ENCODE measurements around the gene SPTBN1. TPM values are rescaled to one million over a fixed set of nuclear protein-coding genes. Genes with fewer than 3 reads are reported as not detected.

The SPTBN1 gene
- total and polyA plus RNA-seq, 2 of the 13 experiments (the other 11 are each of a cell fraction or from before 2014, with no cell fraction given) = 123 to 299 TPM

GRCh38 chr2:54531558-54531957 is 75.4 kb downstream of the SPTBN1 start:
- Histone ChIP-seq H4K20me1 (ENCODE audit: insufficient read depth, low read length) (no peaks in the 10 kb centered on the region), H3K4me1 (ENCODE audit: insufficient read depth, low read length) (peaks cover 60% of the 10 kb centered on the region), H3K36me3 (replicated peaks in 1 of 2; ENCODE audit: control insufficient read depth in 1 of 2, insufficient read depth in 2 of 2, low read length in 2 of 2) (peaks cover 16 to 56% of the 10 kb centered on the region in 2 experiments), H3K4me2 (ENCODE audit: low read depth, low read length) (no peak overlapping the region), H3K9ac (ENCODE audit: insufficient read depth, low read depth, low read length) (no peak overlapping the region), H3K27me3 (ENCODE audit: control insufficient read depth in 1 of 2, insufficient read depth in 2 of 2, low read length in 2 of 2) (no peaks in the 10 kb centered on the region), H2AFZ (ENCODE audit: low read length) (no peak overlapping the region), H3K4me3 (replicated peaks in 1 of 3; ENCODE audit: insufficient read depth in 1 of 3, low read depth in 2 of 3, low read length in 3 of 3) (no peak overlapping the region), H3K79me2 (ENCODE audit: insufficient read depth, low read length) (peaks cover 32% of the 10 kb centered on the region), H3K27ac (ENCODE audit: extremely low read length, insufficient read depth, low read length) (peak overlapping the region; percentile 39), H3K9me3 (ENCODE audit: low read length) (no peaks in the 10 kb centered on the region)
- no peak for DNase-seq (ENCODE audit: low spot score)
- 92% methylated on average over 5 of the region's 5 CpGs for WGBS (ENCODE audit: low lambda C conversion rate)
- intact Hi-C loops (cut with micrococcal nuclease; ENCODE audit: unreplicated experiment) (loop anchor here (5.0 kb wide), 1 partner anchor 46 kb away; no protein-coding TSS in a partner anchor), in situ Hi-C loops (cut with HindIII; ENCODE audit: extremely low pct_ligation_motif_present, low pct_unique_long_range_greater_than_20kb) (no loop called here)
- ChIA-PET POLR2A (interaction anchor here (1.0 to 2.5 kb wide), 6 partner anchors 9 to 135 kb away, joined by 3 to 49 read pairs (median 7); no protein-coding TSS in a partner anchor), CTCF (ENCODE audit: low intra/inter-chr PET ratio, low total read pairs) (no interaction called here)
- no peak for TF ChIP-seq GTF2F1 (IDR thresholded peaks at IDR 0.05; ENCODE audit: low read length)
- no peak for TF ChIP-seq NR2F1 (CRISPR knock-in tag; IDR thresholded peaks at IDR 0.05)
- no peak for TF ChIP-seq SNRNP70 (IDR thresholded peaks at IDR 0.05; ENCODE audit: low read depth, low read length)
- TF ChIP-seq NKX3-1 (CRISPR knock-in tag; IDR thresholded peaks at IDR 0.05) = no peak
- TF ChIP-seq REPIN1 (CRISPR knock-in tag; IDR thresholded peaks at IDR 0.05; ENCODE audit: borderline replicate concordance, low read depth) = no peak
- TF ChIP-seq KDM2A (CRISPR knock-in tag; IDR thresholded peaks at IDR 0.05; ENCODE audit: borderline replicate concordance, low read depth) = no peak
- TF ChIP-seq HNF4A (CRISPR knock-in tag; IDR thresholded peaks at IDR 0.05) = no peak
- TF ChIP-seq ZNF337 (CRISPR knock-in tag; IDR thresholded peaks at IDR 0.05; ENCODE audit: borderline replicate concordance, low read depth) = no peak
- no peak; the same call in 1 of the 2 replicates for TF ChIP-seq ZNF574 (CRISPR knock-in tag; IDR thresholded peaks at IDR 0.05)
- TF ChIP-seq ZBTB40 (IDR thresholded peaks at IDR 0.05) = no peak
- TF ChIP-seq ZBTB40 (CRISPR knock-in tag; IDR thresholded peaks at IDR 0.05) = no peak
- no peak for TF ChIP-seq NCOA1 (CRISPR knock-in tag; IDR thresholded peaks at IDR 0.05)
- no peak for TF ChIP-seq FOSL2 (CRISPR knock-in tag; IDR thresholded peaks at IDR 0.05)
- no peak for TF ChIP-seq FOXA3 (CRISPR knock-in tag; IDR thresholded peaks at IDR 0.05)
- no peak for TF ChIP-seq NR1H2 (CRISPR knock-in tag; IDR thresholded peaks at IDR 0.05; ENCODE audit: borderline replicate concordance, low read depth)
- no peak for ATAC-seq
- FAIRE-seq = no peak
- BruUV-seq (replicated peaks) = no TSS peak
